Measurements from ENCODE around the gene HOXC10.

The HOXC10 gene

DNA sequence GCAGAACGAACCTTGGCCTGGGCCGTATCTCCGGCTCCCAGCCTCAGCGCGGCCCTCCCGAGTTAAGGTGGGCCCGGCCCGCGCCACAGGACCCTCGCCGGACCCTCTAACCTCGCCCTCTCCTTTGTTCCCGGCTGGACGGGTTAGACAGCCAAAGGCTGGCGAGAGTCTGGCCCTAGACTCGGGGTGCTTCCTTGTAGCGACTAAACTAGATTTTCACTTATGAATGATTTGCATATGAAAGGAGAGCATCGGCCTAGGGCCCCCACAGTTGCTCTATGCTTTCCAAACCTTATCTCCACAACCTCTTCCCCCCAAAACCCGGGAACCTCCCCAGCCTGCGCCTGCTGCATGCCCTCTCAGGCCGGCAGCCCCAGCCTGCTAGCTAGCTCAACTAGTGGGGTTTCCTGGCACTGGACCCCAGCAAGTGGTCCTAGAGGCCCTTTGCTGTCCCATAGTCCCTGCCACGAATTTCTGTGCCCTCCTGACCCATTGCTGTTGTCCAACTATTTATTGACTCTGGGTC is 49.9 kb downstream of the HOXC10 start:
- Histone ChIP-seq H3F3A (ENCODE audit: control insufficient read depth, insufficient read depth) (no peaks in the 10 kb centered on the region), H3K4me2 (ENCODE audit: low read length) (no peak overlapping the region), H3K9me3 (ENCODE audit: control insufficient read depth, insufficient read depth, low read length) (no peaks in the 10 kb centered on the region), H4K20me1 (ENCODE audit: control insufficient read depth, insufficient read depth, low read depth, low read length) (no peaks in the 10 kb centered on the region), H3K36me3 (ENCODE audit: control insufficient read depth, low read length) (no peaks in the 10 kb centered on the region), H3K79me2 (ENCODE audit: control insufficient read depth, low read length) (no peaks in the 10 kb centered on the region), H3K4me1 (ENCODE audit: control insufficient read depth, low read length) (peaks cover 14% of the 10 kb centered on the region), H3K9me2 (replicated peaks; ENCODE audit: control insufficient read depth, low read length) (no peaks in the 10 kb centered on the region), H3K27me3 (ENCODE audit: control insufficient read depth, low read length) (peaks cover 54% of the 10 kb centered on the region), H3K4me3 (ENCODE audit: low read length) (no peak overlapping the region), H3K27ac (ENCODE audit: low read depth, low read length) (no peak overlapping the region)
- TF ChIP-seq EZH2phosphoT487 (IDR thresholded peaks at IDR 0.05; ENCODE audit: borderline replicate concordance, low read length) (no peak), CTCF (IDR thresholded peaks at IDR 0.05; ENCODE audit: low read depth, low read length, poor library complexity, severe bottlenecking) (no peak)

- Histone ChIP-seq H3K9me2 (replicated peaks; ENCODE audit: control insufficient read depth, low read length) (no peaks in the 10 kb centered on the region), H3K79me2 (ENCODE audit: control insufficient read depth, low read length) (no peaks in the 10 kb centered on the region), H3K4me3 (ENCODE audit: low read length) (no peak overlapping the region), H3F3A (ENCODE audit: control insufficient read depth, insufficient read depth) (no peaks in the 10 kb centered on the region), H3K27me3 (ENCODE audit: control insufficient read depth, low read length) (peaks cover 48% of the 10 kb centered on the region), H3K9me3 (ENCODE audit: control insufficient read depth, insufficient read depth, low read length) (no peaks in the 10 kb centered on the region), H3K4me1 (ENCODE audit: control insufficient read depth, low read length) (peaks cover 14% of the 10 kb centered on the region), H3K27ac (ENCODE audit: low read depth, low read length) (no peak overlapping the region), H4K20me1 (ENCODE audit: control insufficient read depth, insufficient read depth, low read depth, low read length) (no peaks in the 10 kb centered on the region), H3K4me2 (ENCODE audit: low read length) (no peak overlapping the region), H3K36me3 (ENCODE audit: control insufficient read depth, low read length) (no peaks in the 10 kb centered on the region)
- no peak for TF ChIP-seq CTCF (IDR thresholded peaks at IDR 0.05; ENCODE audit: low read depth, low read length, poor library complexity, severe bottlenecking)
- TF ChIP-seq EZH2phosphoT487 (IDR thresholded peaks at IDR 0.05; ENCODE audit: borderline replicate concordance, low read length), result no peak
These were observed 50.8 kb downstream of the HOXC10 start for GRCh38 chr12:54035568-54036264.

GRCh38 chr12:54036620-54037359 is 51.8 kb downstream of the HOXC10 start:
- no peaks in the 10 kb centered on the region for H4K20me1 ChIP-seq (ENCODE audit: control insufficient read depth, insufficient read depth, low read depth, low read length)
- peaks cover 37% of the 10 kb centered on the region for H3K27me3 ChIP-seq (ENCODE audit: control insufficient read depth, low read length)
- peaks cover 14% of the 10 kb centered on the region for H3K4me1 ChIP-seq (ENCODE audit: control insufficient read depth, low read length)

More at GRCh38 chr12:54036620-54037359, 51.8 kb downstream of the HOXC10 start:
- H3K9me3 ChIP-seq (ENCODE audit: control insufficient read depth, insufficient read depth, low read length), result no peaks in the 10 kb centered on the region
- H3K36me3 ChIP-seq (ENCODE audit: control insufficient read depth, low read length), result no peaks in the 10 kb centered on the region
- H3K9me2 ChIP-seq (replicated peaks; ENCODE audit: control insufficient read depth, low read length), result no peaks in the 10 kb centered on the region
- H3K4me2 ChIP-seq (ENCODE audit: low read length), result no peak overlapping the region
- TF ChIP-seq EZH2phosphoT487 (IDR thresholded peaks at IDR 0.05; ENCODE audit: borderline replicate concordance, low read length) (no peak), CTCF (IDR thresholded peaks at IDR 0.05; ENCODE audit: low read depth, low read length, poor library complexity, severe bottlenecking) (no peak)
- no peak overlapping the region for H3K4me3 ChIP-seq (ENCODE audit: low read length)
- no peaks in the 10 kb centered on the region for H3F3A ChIP-seq (ENCODE audit: control insufficient read depth, insufficient read depth)
- H3K79me2 ChIP-seq (ENCODE audit: control insufficient read depth, low read length), result no peaks in the 10 kb centered on the region
- no peak overlapping the region for H3K27ac ChIP-seq (ENCODE audit: low read depth, low read length)

All from DOHH2 (cell line).